ENCODE results near the gene KCND2.

Gene KCND2

DNA sequence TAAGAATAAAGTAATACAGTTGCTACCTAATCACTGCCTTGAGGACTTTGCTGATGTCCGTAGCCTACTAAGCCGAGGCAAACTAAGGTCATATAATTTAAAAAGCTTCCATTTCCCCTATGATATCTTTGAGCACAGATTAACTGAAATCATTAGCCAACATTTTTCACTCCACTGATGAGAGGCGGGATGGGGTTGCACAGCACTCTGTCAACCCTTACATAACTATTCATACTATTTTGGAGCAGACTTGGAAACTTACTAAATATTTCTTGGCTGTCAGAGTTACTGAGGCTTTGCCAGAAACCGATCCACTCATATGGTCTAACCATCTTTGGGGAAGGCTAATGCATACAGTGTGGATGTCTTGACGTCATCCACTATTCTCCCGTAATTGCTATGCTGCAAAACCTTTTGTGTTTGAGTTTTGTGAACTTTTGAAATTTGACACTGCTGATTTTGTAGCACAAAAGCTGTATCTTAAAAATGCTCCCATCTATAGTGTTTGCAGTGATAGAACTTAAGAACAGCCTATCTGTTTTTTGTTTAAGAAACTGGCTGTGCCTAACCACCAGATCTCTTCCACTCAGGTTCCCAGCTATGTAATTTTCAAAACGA, 336.3 kb downstream of the KCND2 start:
- no peak for DNase-seq (ENCODE audit: low spot score)
- in situ Hi-C loops (cut with MboI; ENCODE audit: low sequenced_read_pairs, unreplicated experiment), result no loop called here
- TF ChIP-seq, protein P1, sequence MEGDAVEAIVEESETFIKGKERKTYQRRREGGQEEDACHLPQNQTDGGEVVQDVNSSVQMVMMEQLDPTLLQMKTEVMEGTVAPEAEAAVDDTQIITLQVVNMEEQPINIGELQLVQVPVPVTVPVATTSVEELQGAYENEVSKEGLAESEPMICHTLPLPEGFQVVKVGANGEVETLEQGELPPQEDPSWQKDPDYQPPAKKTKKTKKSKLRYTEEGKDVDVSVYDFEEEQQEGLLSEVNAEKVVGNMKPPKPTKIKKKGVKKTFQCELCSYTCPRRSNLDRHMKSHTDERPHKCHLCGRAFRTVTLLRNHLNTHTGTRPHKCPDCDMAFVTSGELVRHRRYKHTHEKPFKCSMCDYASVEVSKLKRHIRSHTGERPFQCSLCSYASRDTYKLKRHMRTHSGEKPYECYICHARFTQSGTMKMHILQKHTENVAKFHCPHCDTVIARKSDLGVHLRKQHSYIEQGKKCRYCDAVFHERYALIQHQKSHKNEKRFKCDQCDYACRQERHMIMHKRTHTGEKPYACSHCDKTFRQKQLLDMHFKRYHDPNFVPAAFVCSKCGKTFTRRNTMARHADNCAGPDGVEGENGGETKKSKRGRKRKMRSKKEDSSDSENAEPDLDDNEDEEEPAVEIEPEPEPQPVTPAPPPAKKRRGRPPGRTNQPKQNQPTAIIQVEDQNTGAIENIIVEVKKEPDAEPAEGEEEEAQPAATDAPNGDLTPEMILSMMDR (IDR thresholded peaks at IDR 0.05; ENCODE audit: borderline replicate concordance, control extremely low read depth, extremely low read depth, insufficient read depth, missing control alignments), result no peak

DNA sequence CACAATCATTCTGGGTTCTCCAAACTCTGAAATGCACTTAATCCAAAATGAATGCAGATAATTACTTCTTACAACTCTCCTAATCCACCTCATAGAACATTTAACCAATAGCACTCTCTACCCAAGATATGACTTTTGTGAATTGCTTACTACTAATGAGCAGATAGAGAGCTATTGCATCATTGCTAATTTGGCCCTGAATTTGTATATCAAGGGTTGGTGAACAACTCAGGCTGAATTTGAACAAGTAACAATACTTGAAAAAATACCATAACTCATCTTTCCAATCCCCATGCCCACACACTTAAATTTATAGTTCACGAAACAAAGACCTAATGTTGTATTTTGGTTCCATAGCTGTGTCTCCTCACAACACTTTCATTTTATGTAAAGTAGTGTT, 339.0 kb downstream of the KCND2 start:
- no peak for DNase-seq (ENCODE audit: low spot score)
- in situ Hi-C loops (cut with MboI; ENCODE audit: low sequenced_read_pairs, unreplicated experiment), result no loop called here

DNA sequence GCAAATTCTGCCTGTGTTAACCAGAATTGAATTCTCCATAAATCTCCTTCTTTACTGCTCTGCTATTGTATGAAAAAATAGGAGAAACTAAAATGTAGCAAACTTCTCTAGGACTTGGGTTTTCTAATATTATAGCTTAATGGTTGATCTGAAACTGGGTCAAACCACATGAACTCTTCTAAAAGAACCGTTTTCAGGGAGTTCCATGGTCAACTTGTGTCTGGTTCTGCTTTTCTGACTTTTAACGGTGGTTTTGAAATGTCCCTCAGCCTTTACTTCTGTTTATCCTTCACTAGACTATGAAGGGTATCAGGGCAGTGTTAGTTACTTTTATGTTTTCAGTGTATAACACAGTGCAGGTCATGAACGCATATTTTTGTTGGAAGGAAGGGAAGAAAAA, 342.7 kb downstream of the KCND2 start:
- no peak for DNase-seq (ENCODE audit: low spot score)
- in situ Hi-C loops (cut with MboI; ENCODE audit: low sequenced_read_pairs, unreplicated experiment), result no loop called here
- TF ChIP-seq, protein P1 (IDR thresholded peaks at IDR 0.05; ENCODE audit: borderline replicate concordance, control extremely low read depth, extremely low read depth, insufficient read depth, missing control alignments), result no peak

More for the DNA sequence above, 339.0 kb downstream of the KCND2 start:
- TF ChIP-seq, protein P1 (IDR thresholded peaks at IDR 0.05; ENCODE audit: borderline replicate concordance, control extremely low read depth, extremely low read depth, insufficient read depth, missing control alignments), result no peak

DNA sequence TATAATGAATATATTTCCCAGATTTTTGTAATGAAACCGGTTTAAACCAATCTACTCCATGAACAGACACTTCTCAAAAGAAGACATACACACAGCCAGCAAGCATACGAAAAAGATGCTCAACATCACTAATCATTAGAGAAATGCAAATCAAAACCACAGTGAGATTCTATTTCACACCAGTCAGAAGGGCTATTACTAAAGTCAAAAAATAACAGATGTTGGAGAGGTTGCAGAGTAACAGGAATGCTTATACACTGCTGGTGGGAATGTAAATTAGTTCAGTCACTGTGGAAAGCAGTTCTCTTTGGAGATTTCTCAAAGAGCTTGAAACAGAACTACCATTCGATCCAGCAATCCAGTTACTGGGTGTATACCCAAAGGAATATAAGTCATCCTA, 344.3 kb downstream of the KCND2 start:
- TF ChIP-seq, protein P1 (IDR thresholded peaks at IDR 0.05; ENCODE audit: borderline replicate concordance, control extremely low read depth, extremely low read depth, insufficient read depth, missing control alignments), result no peak
- in situ Hi-C loops (cut with MboI; ENCODE audit: low sequenced_read_pairs, unreplicated experiment), result no loop called here
- DNase-seq (ENCODE audit: low spot score), result no peak

DNA sequence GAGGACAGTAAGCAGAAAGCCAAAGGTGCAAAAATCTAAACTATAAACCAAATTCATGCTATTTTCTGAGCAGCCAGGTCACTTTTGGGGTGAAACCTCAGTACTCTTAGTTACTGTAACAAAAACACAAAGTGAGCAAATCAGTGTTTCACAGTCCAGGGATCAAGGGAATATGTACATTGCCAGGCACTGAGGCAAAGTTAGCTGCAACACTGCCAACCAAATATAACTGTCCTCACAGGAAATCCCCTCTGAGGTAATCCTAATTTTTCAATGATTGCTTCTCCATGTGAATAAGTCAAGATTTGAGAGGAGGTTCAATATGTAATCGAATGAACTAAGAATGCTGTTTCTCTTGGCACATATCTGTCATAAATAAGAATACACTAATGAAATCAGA, 355.3 kb downstream of the KCND2 start:
- in situ Hi-C loops (cut with MboI; ENCODE audit: low sequenced_read_pairs, unreplicated experiment), result no loop called here
- DNase-seq (ENCODE audit: low spot score), result no peak
- TF ChIP-seq, protein P1 (IDR thresholded peaks at IDR 0.05; ENCODE audit: borderline replicate concordance, control extremely low read depth, extremely low read depth, insufficient read depth, missing control alignments), result no peak

DNA sequence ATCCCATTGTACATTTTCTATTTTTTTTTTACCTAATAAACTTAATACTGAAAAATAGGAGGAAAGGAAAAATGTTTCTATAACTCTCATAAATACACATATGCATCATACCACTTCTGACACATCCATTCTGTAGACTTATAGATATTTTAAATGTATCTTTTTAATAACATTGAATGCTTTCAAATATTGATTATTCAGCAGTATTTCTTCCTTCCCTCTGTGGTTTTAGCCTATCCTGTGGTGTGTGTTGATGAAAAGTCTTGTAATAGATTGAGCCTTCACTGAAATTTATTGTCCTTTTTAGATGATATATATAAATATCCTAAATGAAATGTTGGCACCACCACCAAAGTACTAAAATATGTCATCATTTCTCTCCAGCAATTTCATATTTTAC, 366.9 kb downstream of the KCND2 start:
- DNase-seq (ENCODE audit: low spot score), result no peak
- TF ChIP-seq, protein P1 (IDR thresholded peaks at IDR 0.05; ENCODE audit: borderline replicate concordance, control extremely low read depth, extremely low read depth, insufficient read depth, missing control alignments), result no peak
- in situ Hi-C loops (cut with MboI; ENCODE audit: low sequenced_read_pairs, unreplicated experiment), result no loop called here

All from GM13976 (cell line).